A673 (cell line): ENCODE results near the gene DLGAP1.

Experiments
- CTCF ChIP-seq: fragments of 300-800, 200-600 bp; sonication (generic); conservative IDR thresholded peaks from 2 replicates; pipeline ENCODE4 v1.5.1; 2017; ENCODE audit warnings: low read depth, mild to moderate bottlenecking, antibody characterized with exemption, low read length, moderate library complexity, mixed read lengths
- EZH2 ChIP-seq: fragments of 200-600 bp; sonication (generic); IDR thresholded peaks from 2 replicates; pipeline ENCODE4 v1.6.1; 2017; ENCODE audit warnings: borderline replicate concordance, low read depth, mild to moderate bottlenecking, mixed read lengths, antibody characterized with exemption, low read length; ENCODE audit not compliant: poor library complexity, severe bottlenecking

- TF ChIP-seq CTCF (no peak), EZH2 (no peak)
Measured at GRCh38 chr18:4282954-4283353, 172.2 kb downstream of the DLGAP1 start.
